Measurements from ENCODE around the gene TBC1D3B. TPM values are rescaled to one million over a fixed set of nuclear protein-coding genes. Genes with fewer than 3 reads are reported as not detected.

TBC1D3B gene
- total RNA-seq, 1 experiment from 2014 or later = 6.3 TPM

DNA sequence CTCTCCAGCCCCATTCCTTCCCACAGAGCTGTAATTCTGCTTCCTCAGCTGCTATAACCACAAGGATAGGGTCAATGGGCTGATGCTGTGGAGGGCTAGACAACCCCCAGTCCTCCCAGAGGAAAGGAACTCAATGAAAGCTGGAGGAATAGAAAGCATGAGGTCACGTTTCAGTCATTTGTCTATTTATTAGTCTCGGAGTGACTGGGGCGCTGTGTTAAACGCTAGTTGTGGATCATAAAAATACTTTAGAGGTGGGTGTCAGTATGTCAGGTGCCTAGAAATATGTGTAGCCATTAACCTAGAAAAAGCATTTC lies 20.9 kb upstream of the TBC1D3B start (continued):
- TF ChIP-seq, protein P1, sequence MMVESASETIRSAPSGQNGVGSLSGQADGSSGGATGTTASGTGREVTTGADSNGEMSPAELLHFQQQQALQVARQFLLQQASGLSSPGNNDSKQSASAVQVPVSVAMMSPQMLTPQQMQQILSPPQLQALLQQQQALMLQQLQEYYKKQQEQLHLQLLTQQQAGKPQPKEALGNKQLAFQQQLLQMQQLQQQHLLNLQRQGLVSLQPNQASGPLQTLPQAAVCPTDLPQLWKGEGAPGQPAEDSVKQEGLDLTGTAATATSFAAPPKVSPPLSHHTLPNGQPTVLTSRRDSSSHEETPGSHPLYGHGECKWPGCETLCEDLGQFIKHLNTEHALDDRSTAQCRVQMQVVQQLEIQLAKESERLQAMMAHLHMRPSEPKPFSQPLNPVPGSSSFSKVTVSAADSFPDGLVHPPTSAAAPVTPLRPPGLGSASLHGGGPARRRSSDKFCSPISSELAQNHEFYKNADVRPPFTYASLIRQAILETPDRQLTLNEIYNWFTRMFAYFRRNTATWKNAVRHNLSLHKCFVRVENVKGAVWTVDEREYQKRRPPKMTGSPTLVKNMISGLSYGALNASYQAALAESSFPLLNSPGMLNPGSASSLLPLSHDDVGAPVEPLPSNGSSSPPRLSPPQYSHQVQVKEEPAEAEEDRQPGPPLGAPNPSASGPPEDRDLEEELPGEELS (CRISPR knock-in tag; IDR thresholded peaks at IDR 0.05) = no peak

DNA sequence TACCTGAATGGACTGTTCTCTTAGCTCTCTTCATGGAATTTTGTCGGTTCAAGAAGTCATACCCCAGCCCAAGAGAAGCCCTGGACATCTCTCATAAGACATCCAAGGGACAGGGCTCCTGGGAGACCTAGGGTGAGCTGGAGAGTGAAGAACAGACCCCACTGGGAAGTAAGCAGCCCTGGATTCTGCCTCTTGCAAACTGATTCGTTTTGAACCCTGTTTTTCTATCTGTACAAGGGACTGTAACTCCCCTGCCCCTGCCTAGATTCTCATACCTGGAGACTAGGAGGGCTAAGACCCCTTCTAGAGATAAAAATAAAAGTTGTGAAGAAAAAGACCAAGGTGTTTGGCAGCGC lies 19.7 kb upstream of the TBC1D3B start:
- H3K27ac Mint-ChIP-seq = no peak overlapping the region
- TF ChIP-seq ZBTB21 (CRISPR knock-in tag; IDR thresholded peaks at IDR 0.05; ENCODE audit: borderline replicate concordance) (no peak), MYBL2 (CRISPR knock-in tag; IDR thresholded peaks at IDR 0.05) (no peak), ZNF138 (CRISPR knock-in tag; conservative IDR thresholded peaks at IDR 0.05) (no peak), PRRX2 (CRISPR knock-in tag; IDR thresholded peaks at IDR 0.05) (no peak), KAT7 (CRISPR knock-in tag; IDR thresholded peaks at IDR 0.05; ENCODE audit: borderline replicate concordance) (no peak), GABPB1 (CRISPR knock-in tag; IDR thresholded peaks at IDR 0.05) (no peak), SP1 (CRISPR knock-in tag; conservative IDR thresholded peaks at IDR 0.05) (no peak), CBFB (CRISPR knock-in tag; IDR thresholded peaks at IDR 0.05; ENCODE audit: low read depth) (no peak), ZNF232 (CRISPR knock-in tag; IDR thresholded peaks at IDR 0.05) (no peak)
- TF ChIP-seq, protein P2, sequence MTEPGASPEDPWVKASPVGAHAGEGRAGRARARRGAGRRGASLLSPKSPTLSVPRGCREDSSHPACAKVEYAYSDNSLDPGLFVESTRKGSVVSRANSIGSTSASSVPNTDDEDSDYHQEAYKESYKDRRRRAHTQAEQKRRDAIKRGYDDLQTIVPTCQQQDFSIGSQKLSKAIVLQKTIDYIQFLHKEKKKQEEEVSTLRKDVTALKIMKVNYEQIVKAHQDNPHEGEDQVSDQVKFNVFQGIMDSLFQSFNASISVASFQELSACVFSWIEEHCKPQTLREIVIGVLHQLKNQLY (CRISPR knock-in tag; IDR thresholded peaks at IDR 0.05) = no peak
- TF ChIP-seq, protein P3, sequence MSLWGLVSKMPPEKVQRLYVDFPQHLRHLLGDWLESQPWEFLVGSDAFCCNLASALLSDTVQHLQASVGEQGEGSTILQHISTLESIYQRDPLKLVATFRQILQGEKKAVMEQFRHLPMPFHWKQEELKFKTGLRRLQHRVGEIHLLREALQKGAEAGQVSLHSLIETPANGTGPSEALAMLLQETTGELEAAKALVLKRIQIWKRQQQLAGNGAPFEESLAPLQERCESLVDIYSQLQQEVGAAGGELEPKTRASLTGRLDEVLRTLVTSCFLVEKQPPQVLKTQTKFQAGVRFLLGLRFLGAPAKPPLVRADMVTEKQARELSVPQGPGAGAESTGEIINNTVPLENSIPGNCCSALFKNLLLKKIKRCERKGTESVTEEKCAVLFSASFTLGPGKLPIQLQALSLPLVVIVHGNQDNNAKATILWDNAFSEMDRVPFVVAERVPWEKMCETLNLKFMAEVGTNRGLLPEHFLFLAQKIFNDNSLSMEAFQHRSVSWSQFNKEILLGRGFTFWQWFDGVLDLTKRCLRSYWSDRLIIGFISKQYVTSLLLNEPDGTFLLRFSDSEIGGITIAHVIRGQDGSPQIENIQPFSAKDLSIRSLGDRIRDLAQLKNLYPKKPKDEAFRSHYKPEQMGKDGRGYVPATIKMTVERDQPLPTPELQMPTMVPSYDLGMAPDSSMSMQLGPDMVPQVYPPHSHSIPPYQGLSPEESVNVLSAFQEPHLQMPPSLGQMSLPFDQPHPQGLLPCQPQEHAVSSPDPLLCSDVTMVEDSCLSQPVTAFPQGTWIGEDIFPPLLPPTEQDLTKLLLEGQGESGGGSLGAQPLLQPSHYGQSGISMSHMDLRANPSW (CRISPR knock-in tag; conservative IDR thresholded peaks at IDR 0.05; ENCODE audit: low read depth) = no peak
- TF ChIP-seq, protein P4, sequence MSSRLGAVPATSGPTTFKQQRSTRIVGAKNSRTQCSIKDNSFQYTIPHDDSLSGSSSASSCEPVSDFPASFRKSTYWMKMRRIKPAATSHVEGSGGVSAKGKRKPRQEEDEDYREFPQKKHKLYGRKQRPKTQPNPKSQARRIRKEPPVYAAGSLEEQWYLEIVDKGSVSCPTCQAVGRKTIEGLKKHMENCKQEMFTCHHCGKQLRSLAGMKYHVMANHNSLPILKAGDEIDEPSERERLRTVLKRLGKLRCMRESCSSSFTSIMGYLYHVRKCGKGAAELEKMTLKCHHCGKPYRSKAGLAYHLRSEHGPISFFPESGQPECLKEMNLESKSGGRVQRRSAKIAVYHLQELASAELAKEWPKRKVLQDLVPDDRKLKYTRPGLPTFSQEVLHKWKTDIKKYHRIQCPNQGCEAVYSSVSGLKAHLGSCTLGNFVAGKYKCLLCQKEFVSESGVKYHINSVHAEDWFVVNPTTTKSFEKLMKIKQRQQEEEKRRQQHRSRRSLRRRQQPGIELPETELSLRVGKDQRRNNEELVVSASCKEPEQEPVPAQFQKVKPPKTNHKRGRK (CRISPR knock-in tag; IDR thresholded peaks at IDR 0.05; ENCODE audit: borderline replicate concordance) = no peak
- TF ChIP-seq, protein P5, sequence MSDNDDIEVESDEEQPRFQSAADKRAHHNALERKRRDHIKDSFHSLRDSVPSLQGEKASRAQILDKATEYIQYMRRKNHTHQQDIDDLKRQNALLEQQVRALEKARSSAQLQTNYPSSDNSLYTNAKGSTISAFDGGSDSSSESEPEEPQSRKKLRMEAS (CRISPR knock-in tag; IDR thresholded peaks at IDR 0.05) = no peak
- ATAC-seq (no peak), DNase-seq (ENCODE audit: low spot score) (no peak)
- no peaks in the 10 kb centered on the region for H3K36me3 Mint-ChIP-seq
- CTCF ChIA-PET = interaction anchor here (0.6 to 1.6 kb wide), 6 partner anchors 8 to 407 kb away, joined by 3 to 7 read pairs (median 5); partner anchors contain the start of gene CCL4L2
- no peaks in the 10 kb centered on the region for H3K27me3 Mint-ChIP-seq (ENCODE audit: low read depth)
- no peak overlapping the region for H3K4me3 Mint-ChIP-seq
- H3K4me1 Mint-ChIP-seq = peaks cover 14% of the 10 kb centered on the region
- H3K9me3 Mint-ChIP-seq = no peaks in the 10 kb centered on the region
- POLR2A ChIA-PET = no interaction called here

DNA sequence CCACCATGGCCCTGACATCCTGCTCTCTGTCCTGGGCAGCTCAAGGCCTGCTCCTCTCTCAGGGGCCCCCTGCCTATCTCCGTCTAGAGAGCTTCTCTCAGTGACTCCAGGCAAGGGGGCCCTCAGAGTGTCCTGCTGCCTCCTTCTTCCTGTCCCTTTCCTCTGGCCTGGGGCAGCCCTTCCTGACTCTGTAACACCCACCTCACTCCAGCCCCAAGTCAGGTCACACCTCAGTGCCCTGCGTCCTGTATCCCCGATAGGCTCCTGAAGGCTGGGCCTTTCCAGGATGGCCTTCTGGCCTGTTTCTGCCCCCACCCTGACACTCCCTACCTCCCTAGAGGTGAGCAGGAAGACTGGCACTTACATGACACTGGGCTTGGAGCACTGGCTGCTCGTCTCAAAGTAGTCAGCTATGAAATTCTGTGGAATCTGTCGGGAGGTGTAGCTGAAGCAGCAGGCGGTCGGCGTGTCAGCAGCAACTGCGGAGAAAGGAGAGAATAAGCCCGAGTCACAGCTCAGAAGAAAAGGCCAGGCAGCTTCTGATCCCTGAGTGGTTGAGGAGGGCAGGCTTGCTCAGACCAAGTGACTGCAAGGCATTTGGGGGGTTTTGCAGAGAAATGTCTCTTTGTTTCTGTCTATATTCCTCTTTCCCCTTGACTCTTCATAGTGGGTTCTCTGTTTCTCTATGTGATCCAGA lies 19.1 kb upstream of the TBC1D3B start:
- H3K27ac Mint-ChIP-seq = no peak overlapping the region; the same call in 1 of the 2 replicates
- no peaks in the 10 kb centered on the region for H3K36me3 Mint-ChIP-seq
- no peaks in the 10 kb centered on the region for H3K9me3 Mint-ChIP-seq
- ATAC-seq = peak; percentile 81
- no peak overlapping the region for H3K4me3 Mint-ChIP-seq
- ChIA-PET POLR2A (no interaction called here), CTCF (interaction anchor here (1.0 to 1.6 kb wide), 7 partner anchors 8 to 287 kb away, joined by 3 to 7 read pairs (median 4); partner anchors contain the start of gene CCL4L2)
- H3K4me1 Mint-ChIP-seq = peaks cover 14% of the 10 kb centered on the region
- no peak for DNase-seq (ENCODE audit: low spot score)
- H3K27me3 Mint-ChIP-seq (ENCODE audit: low read depth) = no peaks in the 10 kb centered on the region
- TF ChIP-seq, protein P6, sequence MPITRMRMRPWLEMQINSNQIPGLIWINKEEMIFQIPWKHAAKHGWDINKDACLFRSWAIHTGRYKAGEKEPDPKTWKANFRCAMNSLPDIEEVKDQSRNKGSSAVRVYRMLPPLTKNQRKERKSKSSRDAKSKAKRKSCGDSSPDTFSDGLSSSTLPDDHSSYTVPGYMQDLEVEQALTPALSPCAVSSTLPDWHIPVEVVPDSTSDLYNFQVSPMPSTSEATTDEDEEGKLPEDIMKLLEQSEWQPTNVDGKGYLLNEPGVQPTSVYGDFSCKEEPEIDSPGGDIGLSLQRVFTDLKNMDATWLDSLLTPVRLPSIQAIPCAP (CRISPR knock-in tag; IDR thresholded peaks at IDR 0.05) = no peak
- TF ChIP-seq HMGA2 (CRISPR knock-in tag; IDR thresholded peaks at IDR 0.05) (no peak), ZNF219 (CRISPR knock-in tag; IDR thresholded peaks at IDR 0.05; ENCODE audit: borderline replicate concordance) (no peak)
- TF ChIP-seq, protein P7, sequence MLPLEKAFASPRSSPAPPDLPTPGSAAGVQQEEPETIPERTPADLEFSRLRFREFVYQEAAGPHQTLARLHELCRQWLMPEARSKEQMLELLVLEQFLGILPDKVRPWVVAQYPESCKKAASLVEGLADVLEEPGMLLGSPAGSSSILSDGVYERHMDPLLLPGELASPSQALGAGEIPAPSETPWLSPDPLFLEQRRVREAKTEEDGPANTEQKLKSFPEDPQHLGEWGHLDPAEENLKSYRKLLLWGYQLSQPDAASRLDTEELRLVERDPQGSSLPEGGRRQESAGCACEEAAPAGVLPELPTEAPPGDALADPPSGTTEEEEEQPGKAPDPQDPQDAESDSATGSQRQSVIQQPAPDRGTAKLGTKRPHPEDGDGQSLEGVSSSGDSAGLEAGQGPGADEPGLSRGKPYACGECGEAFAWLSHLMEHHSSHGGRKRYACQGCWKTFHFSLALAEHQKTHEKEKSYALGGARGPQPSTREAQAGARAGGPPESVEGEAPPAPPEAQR (CRISPR knock-in tag; IDR thresholded peaks at IDR 0.05) = no peak
- TF ChIP-seq, protein P8, sequence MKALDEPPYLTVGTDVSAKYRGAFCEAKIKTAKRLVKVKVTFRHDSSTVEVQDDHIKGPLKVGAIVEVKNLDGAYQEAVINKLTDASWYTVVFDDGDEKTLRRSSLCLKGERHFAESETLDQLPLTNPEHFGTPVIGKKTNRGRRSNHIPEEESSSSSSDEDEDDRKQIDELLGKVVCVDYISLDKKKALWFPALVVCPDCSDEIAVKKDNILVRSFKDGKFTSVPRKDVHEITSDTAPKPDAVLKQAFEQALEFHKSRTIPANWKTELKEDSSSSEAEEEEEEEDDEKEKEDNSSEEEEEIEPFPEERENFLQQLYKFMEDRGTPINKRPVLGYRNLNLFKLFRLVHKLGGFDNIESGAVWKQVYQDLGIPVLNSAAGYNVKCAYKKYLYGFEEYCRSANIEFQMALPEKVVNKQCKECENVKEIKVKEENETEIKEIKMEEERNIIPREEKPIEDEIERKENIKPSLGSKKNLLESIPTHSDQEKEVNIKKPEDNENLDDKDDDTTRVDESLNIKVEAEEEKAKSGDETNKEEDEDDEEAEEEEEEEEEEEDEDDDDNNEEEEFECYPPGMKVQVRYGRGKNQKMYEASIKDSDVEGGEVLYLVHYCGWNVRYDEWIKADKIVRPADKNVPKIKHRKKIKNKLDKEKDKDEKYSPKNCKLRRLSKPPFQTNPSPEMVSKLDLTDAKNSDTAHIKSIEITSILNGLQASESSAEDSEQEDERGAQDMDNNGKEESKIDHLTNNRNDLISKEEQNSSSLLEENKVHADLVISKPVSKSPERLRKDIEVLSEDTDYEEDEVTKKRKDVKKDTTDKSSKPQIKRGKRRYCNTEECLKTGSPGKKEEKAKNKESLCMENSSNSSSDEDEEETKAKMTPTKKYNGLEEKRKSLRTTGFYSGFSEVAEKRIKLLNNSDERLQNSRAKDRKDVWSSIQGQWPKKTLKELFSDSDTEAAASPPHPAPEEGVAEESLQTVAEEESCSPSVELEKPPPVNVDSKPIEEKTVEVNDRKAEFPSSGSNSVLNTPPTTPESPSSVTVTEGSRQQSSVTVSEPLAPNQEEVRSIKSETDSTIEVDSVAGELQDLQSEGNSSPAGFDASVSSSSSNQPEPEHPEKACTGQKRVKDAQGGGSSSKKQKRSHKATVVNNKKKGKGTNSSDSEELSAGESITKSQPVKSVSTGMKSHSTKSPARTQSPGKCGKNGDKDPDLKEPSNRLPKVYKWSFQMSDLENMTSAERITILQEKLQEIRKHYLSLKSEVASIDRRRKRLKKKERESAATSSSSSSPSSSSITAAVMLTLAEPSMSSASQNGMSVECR (CRISPR knock-in tag; IDR thresholded peaks at IDR 0.05; ENCODE audit: borderline replicate concordance) = no peak

All from WTC11 (cell line).